SK-N-SH treated with all-trans-retinoic acid at 6 μM for 48 hours (cell line): Measurements from ENCODE around the gene PKLR.

ENCODE experiments used
- ARNTL ChIP-seq: fragments of 450-650 bp; formaldehyde crosslinking; IDR thresholded peaks from 2 replicates; pipeline ENCODE4 v1.5.0; 2020; ENCODE audit warnings: low read depth, mild to moderate bottlenecking, moderate library complexity, borderline replicate concordance
- CSDC2 ChIP-seq: fragments of 250-450 bp; sonication (Bioruptor Pico); IDR thresholded peaks from 2 replicates; pipeline ENCODE4 v1.5.0; 2020; ENCODE audit warnings: mild to moderate bottlenecking, moderate library complexity
- PATZ1 ChIP-seq: fragments of 250-450 bp; sonication (Bioruptor Pico); IDR thresholded peaks from 2 replicates; pipeline ENCODE4 v1.8.0; 2020; ENCODE audit warnings: mild to moderate bottlenecking, moderate library complexity, borderline replicate concordance
- RARB ChIP-seq: fragments of 250-450 bp; sonication (Bioruptor Pico); IDR thresholded peaks from 2 replicates; pipeline ENCODE4 v1.8.0; 2021; ENCODE audit warnings: mild to moderate bottlenecking, moderate library complexity
- TOX ChIP-seq: fragments of 250-450 bp; sonication (Bioruptor Pico); IDR thresholded peaks from 2 replicates; pipeline ENCODE4 v1.8.0; 2021; ENCODE audit warnings: mild to moderate bottlenecking, moderate library complexity, borderline replicate concordance
- TSHZ2 ChIP-seq: fragments of 250-450 bp; sonication (Bioruptor Pico); IDR thresholded peaks from 2 replicates; pipeline ENCODE4 v1.5.0; 2020; ENCODE audit warnings: mild to moderate bottlenecking, moderate library complexity
- ZFP3 ChIP-seq: fragments of 250-450 bp; sonication (Bioruptor Pico); IDR thresholded peaks from 2 replicates; pipeline ENCODE4 v1.5.0; 2020; ENCODE audit warnings: mild to moderate bottlenecking, moderate library complexity
- ZFP30 ChIP-seq: fragments of 450-650 bp; formaldehyde crosslinking; IDR thresholded peaks from 2 replicates; pipeline ENCODE4 v1.5.0; 2022; ENCODE audit warnings: mild to moderate bottlenecking, moderate library complexity
- ZNF565 ChIP-seq: fragments of 450-650 bp; formaldehyde crosslinking; conservative IDR thresholded peaks from 2 replicates; pipeline ENCODE4 v1.5.0; 2020; ENCODE audit warnings: low read depth, mild to moderate bottlenecking, moderate library complexity
- ZNF8 ChIP-seq: fragments of 450-650 bp; formaldehyde crosslinking; IDR thresholded peaks from 2 replicates; pipeline ENCODE4 v1.5.0; 2020; ENCODE audit warnings: mild to moderate bottlenecking, moderate library complexity
- TF ChIP-seq, protein P1 (sequence below): fragments of 250-450 bp; sonication (Bioruptor Pico); IDR thresholded peaks from 2 replicates; pipeline ENCODE4 v1.8.0; 2021; ENCODE audit warnings: low read depth, mild to moderate bottlenecking, moderate library complexity, borderline replicate concordance

DNA sequence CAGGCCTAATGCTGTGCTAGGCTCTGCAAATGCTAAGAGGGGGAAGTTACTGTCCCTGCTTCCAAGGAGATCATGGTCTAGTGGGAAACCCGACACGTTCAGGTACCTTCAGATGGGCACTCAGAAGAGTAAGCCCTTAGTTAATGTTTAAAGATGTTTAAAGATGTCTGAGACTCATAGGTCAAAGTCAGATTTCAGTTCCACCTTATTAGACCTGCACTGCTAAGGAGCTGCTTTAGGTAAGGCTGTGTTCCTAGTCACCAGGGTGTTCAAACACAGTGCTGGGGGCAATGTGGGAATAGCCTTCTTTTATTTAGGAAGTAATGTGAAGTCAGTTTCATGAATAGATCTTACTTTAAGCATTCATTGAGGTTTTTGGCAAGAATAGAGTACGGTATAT is 15.7 kb upstream of the PKLR start:
- TF ChIP-seq ARNTL (no peak), ZFP30 (CRISPR knock-in tag) (no peak), PATZ1 (CRISPR knock-in tag) (no peak), TSHZ2 (CRISPR knock-in tag) (no peak), RARB (CRISPR knock-in tag) (no peak), ZNF8 (CRISPR knock-in tag) (no peak), ZFP3 (CRISPR knock-in tag) (no peak), ZNF565 (CRISPR knock-in tag) (no peak), CSDC2 (no peak), TOX (no peak)
- TF ChIP-seq, protein P1, sequence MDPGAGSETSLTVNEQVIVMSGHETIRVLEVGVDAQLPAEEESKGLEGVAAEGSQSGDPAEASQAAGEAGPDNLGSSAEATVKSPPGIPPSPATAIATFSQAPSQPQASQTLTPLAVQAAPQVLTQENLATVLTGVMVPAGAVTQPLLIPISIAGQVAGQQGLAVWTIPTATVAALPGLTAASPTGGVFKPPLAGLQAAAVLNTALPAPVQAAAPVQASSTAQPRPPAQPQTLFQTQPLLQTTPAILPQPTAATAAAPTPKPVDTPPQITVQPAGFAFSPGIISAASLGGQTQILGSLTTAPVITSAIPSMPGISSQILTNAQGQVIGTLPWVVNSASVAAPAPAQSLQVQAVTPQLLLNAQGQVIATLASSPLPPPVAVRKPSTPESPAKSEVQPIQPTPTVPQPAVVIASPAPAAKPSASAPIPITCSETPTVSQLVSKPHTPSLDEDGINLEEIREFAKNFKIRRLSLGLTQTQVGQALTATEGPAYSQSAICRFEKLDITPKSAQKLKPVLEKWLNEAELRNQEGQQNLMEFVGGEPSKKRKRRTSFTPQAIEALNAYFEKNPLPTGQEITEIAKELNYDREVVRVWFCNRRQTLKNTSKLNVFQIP (CRISPR knock-in tag), result no peak
